T-cell (primary cell): ENCODE measurements around the gene NR0B1. TPM values are rescaled to one million over a fixed set of nuclear protein-coding genes. Genes with fewer than 3 reads are reported as not detected.

ENCODE experiments used
- ATAC-seq, 4 experiments: fragments of 200-7000 bp in 3 of 4; fragments of 150-1000 bp in 1 of 4; cut with Tn5 transposase; replicated peaks in 1 of 4; 1 replicate in 3 of 4; 2 replicates in 1 of 4; pipeline ENCODE4 v1.10.0; 2021; ENCODE audit warnings: moderate library complexity in 3 of 4, mild to moderate bottlenecking in 2 of 4, moderate number of reproducible peaks in 1 of 4
- CTCF ChIA-PET, 2 donors: fragments of 300-600 bp; sonication (Branson Sonifier 250); formaldehyde crosslinking; loops; one replicate each; lab custom pipeline; 2022; ENCODE audit warnings: antibody characterized with exemption in 2 of 2; lab: Charles Lee
- POLR2A ChIA-PET, 2 donors: fragments of 300-600 bp; sonication (Branson Sonifier 250); formaldehyde crosslinking; loops; one replicate each; lab custom pipeline; 2022; ENCODE audit warnings: antibody characterized with exemption in 2 of 2; lab: Charles Lee
- DNase-seq, 35 experiments: peaks; one replicate each; pipeline versions ENCODE4 v3.0.0 to v3.0.0-alpha.2; 2013 to 2023
- H3K27ac ChIP-seq: one replicate; pipeline ENCODE4 v1.5.1; 2013; ENCODE audit warnings: low read length
- H3K27me3 ChIP-seq, 2 experiments: replicated peaks in 1 of 2; 1 replicate in 1 of 2; 2 replicates in 1 of 2; pipeline versions ENCODE4 v1.6.1 to v1.7.0; 2013; ENCODE audit warnings: low read length in 1 of 2, mixed read lengths in 1 of 2; ENCODE audit not compliant: control insufficient read depth in 2 of 2, insufficient read depth in 2 of 2; ENCODE audit errors: extremely low read depth in 1 of 2
- H3K36me3 ChIP-seq, 2 donors: 1 replicate in 1 of 2; 2 replicates in 1 of 2; pipeline versions ENCODE4 v1.6.1 to v1.7.0; 2013; ENCODE audit warnings: low read length in 1 of 2; ENCODE audit not compliant: control insufficient read depth in 2 of 2, insufficient read depth in 1 of 2; ENCODE audit errors: extremely low read depth in 1 of 2
- H3K4me1 ChIP-seq, 2 experiments: 1 replicate in 1 of 2; 2 replicates in 1 of 2; pipeline versions ENCODE4 v1.6.1 to v1.7.0; 2013; ENCODE audit warnings: low read length in 2 of 2, mixed read lengths in 1 of 2; ENCODE audit not compliant: insufficient read depth in 2 of 2, control insufficient read depth in 1 of 2; ENCODE audit errors: extremely low read depth in 1 of 2
- H3K4me3 ChIP-seq, 2 donors: 1 replicate in 1 of 2; 2 replicates in 1 of 2; pipeline versions ENCODE4 v1.5.1 to v1.7.0; 2013; ENCODE audit warnings: mild to moderate bottlenecking in 2 of 2, low read length in 1 of 2, moderate library complexity in 1 of 2; ENCODE audit not compliant: control insufficient read depth in 1 of 2; ENCODE audit errors: extremely low read depth in 1 of 2
- H3K9me3 ChIP-seq: 2 replicates; pipeline ENCODE4 v1.7.0; 2013
- H3K27ac Mint-ChIP-seq, 2 donors: one replicate each; pipeline ENCODE4 v1.8.0; 2020 to 2021; ENCODE audit warnings: mild to moderate bottlenecking in 2 of 2, mixed read lengths in 2 of 2
- H3K27me3 Mint-ChIP-seq, 2 donors: one replicate each; pipeline ENCODE4 v1.8.0; 2021 to 2022; ENCODE audit warnings: mixed read lengths in 2 of 2
- H3K36me3 Mint-ChIP-seq: one replicate; pipeline ENCODE4 v1.8.0; 2021; ENCODE audit warnings: mixed read lengths
- H3K4me1 Mint-ChIP-seq, 3 donors: one replicate each; pipeline ENCODE4 v1.8.0; 2020 to 2022; ENCODE audit warnings: mixed read lengths in 3 of 3, mild to moderate bottlenecking in 1 of 3
- H3K4me3 Mint-ChIP-seq, 3 donors: one replicate each; pipeline ENCODE4 v1.8.0; 2020 to 2022; ENCODE audit warnings: mild to moderate bottlenecking in 3 of 3, mixed read lengths in 3 of 3, moderate library complexity in 3 of 3
- H3K9me3 Mint-ChIP-seq, 3 donors: one replicate each; pipeline ENCODE4 v1.8.0; 2020 to 2022; ENCODE audit warnings: mixed read lengths in 3 of 3
- WGBS: methylation state at CpG from one replicate; pipeline ENCODE4 v1.1.5; 2013; ENCODE audit warnings: missing lambda C conversion rate; ENCODE audit not compliant: insufficient coverage; 5-methylcytosine and 5-hydroxymethylcytosine counted together
- total RNA-seq, 35 experiments: library from RNA in 6 of 35; stranded (reverse) in 6 of 35; fragments of 120-200 nt in 1 of 35; gene quantifications; one replicate each; pipeline versions ENCODE4 v1.2.1 to v1.2.4 and lab custom pipeline; 2013 to 2026

NR0B1 gene
- total RNA-seq, 5 donors from 2014 or later (not counting 1 experiment from before 2014, with no cell fraction given) = not detected

- ChIA-PET POLR2A (no interaction called here), CTCF (no interaction called here)
- Mint-ChIP-seq H3K27ac (no peak overlapping the region), H3K4me1 (no peaks in the 10 kb centered on the region), H3K27me3 (peaks cover 0 to 19% of the 10 kb centered on the region in 2 donors), H3K36me3 (no peaks in the 10 kb centered on the region), H3K9me3 (no peaks in the 10 kb centered on the region), H3K4me3 (no peak overlapping the region)
- DNase-seq = no peak
- WGBS = 75% methylated on average over 2 of the region's 6 CpGs
- Histone ChIP-seq H3K9me3 (no peaks in the 10 kb centered on the region), H3K27ac (no peak overlapping the region), H3K36me3 (no peaks in the 10 kb centered on the region), H3K27me3 (peaks cover 0 to 1% of the 10 kb centered on the region in 2 experiments), H3K4me3 (no peak overlapping the region), H3K4me1 (no peaks in the 10 kb centered on the region)
- ATAC-seq = no peak
These were observed 6.2 kb downstream of the NR0B1 start for GRCh38 chrX:30302956-30303355.

- Mint-ChIP-seq H3K27me3 (peaks cover 0 to 15% of the 10 kb centered on the region in 2 donors), H3K4me1 (no peaks in the 10 kb centered on the region), H3K27ac (no peak overlapping the region), H3K36me3 (no peaks in the 10 kb centered on the region), H3K4me3 (no peak overlapping the region), H3K9me3 (no peaks in the 10 kb centered on the region)
- Histone ChIP-seq H3K4me3 (no peak overlapping the region), H3K27me3 (no peaks in the 10 kb centered on the region), H3K9me3 (no peaks in the 10 kb centered on the region), H3K36me3 (no peaks in the 10 kb centered on the region), H3K27ac (no peak overlapping the region), H3K4me1 (no peaks in the 10 kb centered on the region)
- DNase-seq = no peak
- POLR2A ChIA-PET = no interaction called here
- CTCF ChIA-PET = no interaction called here
- ATAC-seq = no peak
- WGBS = 40% methylated on average over 1 of the region's 5 CpGs
These were observed 7.2 kb downstream of the NR0B1 start for GRCh38 chrX:30301963-30302362.

- Histone ChIP-seq H3K36me3 (no peaks in the 10 kb centered on the region), H3K9me3 (no peaks in the 10 kb centered on the region), H3K27me3 (no peaks in the 10 kb centered on the region), H3K4me1 (no peaks in the 10 kb centered on the region), H3K4me3 (no peak overlapping the region), H3K27ac (no peak overlapping the region)
- POLR2A ChIA-PET = no interaction called here
- no peaks in the 10 kb centered on the region for H3K4me1 Mint-ChIP-seq
- H3K27me3 Mint-ChIP-seq = peaks cover 0 to 7% of the 10 kb centered on the region in 2 donors
- H3K4me3 Mint-ChIP-seq = no peak overlapping the region
- no peak overlapping the region for H3K27ac Mint-ChIP-seq
- no peaks in the 10 kb centered on the region for H3K36me3 Mint-ChIP-seq
- CTCF ChIA-PET = no interaction called here
- H3K9me3 Mint-ChIP-seq = no peaks in the 10 kb centered on the region
- ATAC-seq = no peak
- no peak for DNase-seq
These were observed 8.0 kb downstream of the NR0B1 start for GRCh38 chrX:30301208-30301607.

GRCh38 chrX:30296408-30297254 lies 12.6 kb downstream of the NR0B1 start:
- H3K27ac ChIP-seq = no peak overlapping the region
- H3K27me3 ChIP-seq = no peaks in the 10 kb centered on the region
- ChIA-PET CTCF (no interaction called here), POLR2A (interaction anchor here in 1 of 2 donors (0.6 kb wide), 1 partner anchor 1658 kb away, joined by 9 read pairs; no protein-coding TSS in a partner anchor)
- Mint-ChIP-seq H3K4me1 (no peaks in the 10 kb centered on the region), H3K4me3 (no peak overlapping the region), H3K36me3 (no peaks in the 10 kb centered on the region), H3K27me3 (no peaks in the 10 kb centered on the region), H3K27ac (no peak overlapping the region), H3K9me3 (no peaks in the 10 kb centered on the region)
- no peaks in the 10 kb centered on the region for H3K9me3 ChIP-seq
- H3K4me3 ChIP-seq = no peak overlapping the region
- H3K36me3 ChIP-seq = no peaks in the 10 kb centered on the region
- 67% methylated on average over 1 of the region's 5 CpGs for WGBS
- no peaks in the 10 kb centered on the region for H3K4me1 ChIP-seq
- ATAC-seq (no peak), DNase-seq (no peak)

GRCh38 chrX:30283456-30284200 lies 25.6 kb downstream of the NR0B1 start:
- no peak overlapping the region for H3K27ac Mint-ChIP-seq
- ChIA-PET POLR2A (no interaction called here), CTCF (no interaction called here)
- H3K4me1 Mint-ChIP-seq = peaks cover 5 to 14% (median 8%) of the 10 kb centered on the region in 3 donors
- H3K36me3 Mint-ChIP-seq = no peaks in the 10 kb centered on the region
- no peak for DNase-seq
- peaks cover 0 to 6% (median 0%) of the 10 kb centered on the region in 3 donors for H3K9me3 Mint-ChIP-seq
- no peaks in the 10 kb centered on the region for H3K36me3 ChIP-seq
- H3K4me3 Mint-ChIP-seq = no peak overlapping the region
- H3K9me3 ChIP-seq = no peaks in the 10 kb centered on the region
- no peak for ATAC-seq
- H3K27ac ChIP-seq = no peak overlapping the region
- no peaks in the 10 kb centered on the region for H3K27me3 Mint-ChIP-seq
- no CpG with 5 or more reads among the region's 3 CpGs for WGBS
- peaks cover 0 to 9% of the 10 kb centered on the region in 2 experiments for H3K4me1 ChIP-seq
- no peak overlapping the region for H3K4me3 ChIP-seq
- H3K27me3 ChIP-seq = no peaks in the 10 kb centered on the region

- Mint-ChIP-seq H3K4me3 (no peak overlapping the region), H3K4me1 (peaks cover 5 to 14% (median 8%) of the 10 kb centered on the region in 3 donors), H3K27me3 (peaks cover 0 to 1% of the 10 kb centered on the region in 2 donors), H3K9me3 (peaks cover 0 to 6% (median 0%) of the 10 kb centered on the region in 3 donors), H3K36me3 (no peaks in the 10 kb centered on the region), H3K27ac (no peak overlapping the region)
- H3K36me3 ChIP-seq = no peaks in the 10 kb centered on the region
- no peak for DNase-seq
- no peak overlapping the region for H3K27ac ChIP-seq
- H3K4me3 ChIP-seq = no peak overlapping the region
- POLR2A ChIA-PET = no interaction called here
- CTCF ChIA-PET = no interaction called here
- no peaks in the 10 kb centered on the region for H3K27me3 ChIP-seq
- no peak for ATAC-seq
- H3K4me1 ChIP-seq = peaks cover 0 to 9% of the 10 kb centered on the region in 2 experiments
- no peaks in the 10 kb centered on the region for H3K9me3 ChIP-seq
These were observed 26.7 kb downstream of the NR0B1 start for GRCh38 chrX:30282527-30282926.
